Liver (tissue), 9 donors: ENCODE data around the gene D2HGDH. TPM values are rescaled to one million over a fixed set of nuclear protein-coding genes. Genes with fewer than 3 reads are reported as not detected.

Experiments used
- DNase-seq: peaks from one replicate; pipeline ENCODE4 v3.0.0-alpha.2; 2017; ENCODE audit warnings: low spot score
- H3K27ac ChIP-seq, 2 donors: one replicate each; pipeline ENCODE4 v1.7.0; 2013; ENCODE audit warnings: inconsistent platforms in 2 of 2, low read length in 2 of 2, control low read depth in 1 of 2, low read depth in 1 of 2, mild to moderate bottlenecking in 1 of 2
- H3K27me3 ChIP-seq, 4 donors: one replicate each; pipeline versions ENCODE4 v1.6.1 to v1.7.0; 2013; ENCODE audit warnings: low read length in 3 of 4, inconsistent platforms in 1 of 4, mild to moderate bottlenecking in 1 of 4, moderate library complexity in 1 of 4; ENCODE audit not compliant: control insufficient read depth in 4 of 4, insufficient read depth in 4 of 4
- H3K36me3 ChIP-seq, 4 donors: one replicate each; pipeline versions ENCODE4 v1.6.1 to v1.7.0; 2013; ENCODE audit warnings: low read length in 3 of 4, mild to moderate bottlenecking in 3 of 4, low read depth in 1 of 4, moderate library complexity in 1 of 4; ENCODE audit not compliant: control insufficient read depth in 4 of 4, insufficient read depth in 3 of 4
- H3K4me1 ChIP-seq, 4 donors: one replicate each; pipeline versions ENCODE4 v1.6.1 to v1.7.0; 2013; ENCODE audit warnings: low read length in 3 of 4, mild to moderate bottlenecking in 3 of 4, moderate library complexity in 1 of 4; ENCODE audit not compliant: control insufficient read depth in 4 of 4, insufficient read depth in 4 of 4
- H3K4me3 ChIP-seq, 3 donors: one replicate each; pipeline versions ENCODE4 v1.6.1 to v1.7.0; 2013; ENCODE audit warnings: low read length in 3 of 3, control low read depth in 1 of 3, low read depth in 1 of 3, mild to moderate bottlenecking in 1 of 3
- H3K9ac ChIP-seq, 2 donors: one replicate each; pipeline ENCODE4 v1.7.0; 2013; ENCODE audit warnings: low read length in 2 of 2, mild to moderate bottlenecking in 2 of 2, moderate library complexity in 2 of 2, control low read depth in 1 of 2, low read depth in 1 of 2
- H3K9me3 ChIP-seq, 4 donors: one replicate each; pipeline versions ENCODE4 v1.6.1 to v1.7.0; 2013; ENCODE audit warnings: low read length in 3 of 4; ENCODE audit not compliant: control insufficient read depth in 4 of 4
- EGR1 ChIP-seq, 2 donors: IDR thresholded peaks; 2 replicates each; pipeline ENCODE4 v1.6.1; 2016 to 2018; ENCODE audit warnings: antibody characterized with exemption in 2 of 2, low read depth in 2 of 2
- FOXA1 ChIP-seq: IDR thresholded peaks from 2 replicates; pipeline ENCODE4 v1.6.1; 2016; ENCODE audit warnings: antibody characterized with exemption
- FOXA2 ChIP-seq: IDR thresholded peaks from 2 replicates; pipeline ENCODE4 v1.6.1; 2016; ENCODE audit warnings: antibody characterized with exemption
- GABPA ChIP-seq, 2 donors: IDR thresholded peaks in 1 of 2; conservative IDR thresholded peaks in 1 of 2; 2 replicates each; pipeline ENCODE4 v1.6.1; 2016; ENCODE audit warnings: antibody characterized with exemption in 2 of 2, mild to moderate bottlenecking in 1 of 2, moderate library complexity in 1 of 2
- HNF4A ChIP-seq, 2 donors: conservative IDR thresholded peaks; 2 replicates each; pipeline ENCODE4 v1.6.1; 2016; ENCODE audit warnings: antibody characterized with exemption in 2 of 2, mild to moderate bottlenecking in 2 of 2
- HNF4G ChIP-seq: IDR thresholded peaks from 2 replicates; pipeline ENCODE4 v1.6.1; 2016; ENCODE audit warnings: antibody characterized with exemption
- JUND ChIP-seq, 2 donors: IDR thresholded peaks; 2 replicates each; pipeline ENCODE4 v1.6.1; 2016; ENCODE audit warnings: antibody characterized with exemption in 2 of 2
- NR2F2 ChIP-seq: IDR thresholded peaks from 2 replicates; pipeline ENCODE4 v1.6.1; 2016; ENCODE audit warnings: antibody characterized with exemption
- RAD21 ChIP-seq, 2 donors: IDR thresholded peaks; 2 replicates each; pipeline ENCODE4 v1.6.1; 2016; ENCODE audit warnings: antibody characterized with exemption in 2 of 2, mild to moderate bottlenecking in 2 of 2
- RXRA ChIP-seq, 2 donors: IDR thresholded peaks; 2 replicates each; pipeline ENCODE4 v1.6.1; 2017 to 2018; ENCODE audit warnings: antibody characterized with exemption in 2 of 2, mild to moderate bottlenecking in 1 of 2
- SP1 ChIP-seq: IDR thresholded peaks from 2 replicates; pipeline ENCODE4 v1.6.1; 2018; ENCODE audit warnings: antibody characterized with exemption, mild to moderate bottlenecking
- TAF1 ChIP-seq: conservative IDR thresholded peaks from 2 replicates; pipeline ENCODE4 v1.6.1; 2016; ENCODE audit warnings: antibody characterized with exemption, mild to moderate bottlenecking
- YY1 ChIP-seq: IDR thresholded peaks from 2 replicates; pipeline ENCODE4 v1.6.1; 2016; ENCODE audit warnings: antibody characterized with exemption, mild to moderate bottlenecking
- WGBS: extraction: QIAGEN DNeasy Blood & Tissue Kit; methylation state at CpG from one replicate; pipeline ENCODE4 v1.1.7; 2013; 5-methylcytosine and 5-hydroxymethylcytosine counted together
- polyA plus RNA-seq, 2 donors: library from polyadenylated mRNA; stranded (reverse) in 1 of 2; unstranded in 1 of 2; fragments of 200-250 nt in 1 of 2; fragments of >200 nt in 1 of 2; fragmentation: Nextera tagmentation in 1 of 2; extraction: Ambion mirVana in 1 of 2; gene quantifications; one replicate each; pipeline versions ENCODE4 v1.2.1 to v1.2.3, GENCODE V29; 2013 to 2015
- total RNA-seq, 2 donors: library from RNA; depleted of rRNA; stranded (reverse); fragments of >200 nt; gene quantifications; one replicate each; pipeline ENCODE4 v1.2.3, GENCODE V29; 2014
- TF ChIP-seq, protein P1 (sequence below): fragments of 150-350 bp; IDR thresholded peaks from 2 replicates; pipeline ENCODE4 v1.5.1; 2017; ENCODE audit warnings: improper control_type of control experiment, low read depth, low read length; ENCODE audit not compliant: missing input control
- TF ChIP-seq, protein P2 (sequence below): IDR thresholded peaks from 2 replicates; pipeline ENCODE4 v1.6.1; 2016; ENCODE audit warnings: antibody characterized with exemption
- TF ChIP-seq, protein P3 (sequence below): IDR thresholded peaks from 2 replicates; pipeline ENCODE4 v1.6.1; 2016; ENCODE audit warnings: antibody characterized with exemption
- TF ChIP-seq, protein P4 (sequence below): IDR thresholded peaks from 2 replicates; pipeline ENCODE4 v1.6.1; 2016; ENCODE audit warnings: antibody characterized with exemption
- TF ChIP-seq, protein P5 (sequence below): IDR thresholded peaks from 2 replicates; pipeline ENCODE4 v1.6.1; 2016; ENCODE audit warnings: antibody characterized with exemption, mild to moderate bottlenecking
- donor health status: healthy.
- donor health status: healthy.
- donor health status: healthy.
- donor health status: healthy.
- donor health status: healthy.

Gene D2HGDH
- total and polyA plus RNA-seq, 4 donors, result 6.4 to 25.0 (median 13.5) TPM

DNA sequence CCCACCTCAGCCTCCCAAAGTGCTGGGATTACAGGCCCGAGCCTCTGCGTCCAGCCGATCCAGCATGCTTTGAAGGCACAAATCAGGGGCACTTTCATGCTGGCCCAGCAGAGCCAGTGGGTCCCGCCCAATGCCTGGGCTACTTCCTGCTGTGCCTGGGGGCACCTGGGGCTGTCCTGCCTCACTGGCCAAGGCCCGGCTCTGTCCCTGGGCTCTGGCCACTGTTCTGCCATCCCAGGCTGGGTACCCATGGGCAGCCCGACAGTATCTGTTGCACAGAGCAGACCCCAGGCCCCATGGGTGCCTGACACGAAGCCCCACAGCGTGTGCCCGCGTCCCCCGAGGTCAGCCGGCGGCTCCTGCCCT lies 35.4 kb downstream of the D2HGDH start (continued):
- TF ChIP-seq YY1, result no peak

DNA sequence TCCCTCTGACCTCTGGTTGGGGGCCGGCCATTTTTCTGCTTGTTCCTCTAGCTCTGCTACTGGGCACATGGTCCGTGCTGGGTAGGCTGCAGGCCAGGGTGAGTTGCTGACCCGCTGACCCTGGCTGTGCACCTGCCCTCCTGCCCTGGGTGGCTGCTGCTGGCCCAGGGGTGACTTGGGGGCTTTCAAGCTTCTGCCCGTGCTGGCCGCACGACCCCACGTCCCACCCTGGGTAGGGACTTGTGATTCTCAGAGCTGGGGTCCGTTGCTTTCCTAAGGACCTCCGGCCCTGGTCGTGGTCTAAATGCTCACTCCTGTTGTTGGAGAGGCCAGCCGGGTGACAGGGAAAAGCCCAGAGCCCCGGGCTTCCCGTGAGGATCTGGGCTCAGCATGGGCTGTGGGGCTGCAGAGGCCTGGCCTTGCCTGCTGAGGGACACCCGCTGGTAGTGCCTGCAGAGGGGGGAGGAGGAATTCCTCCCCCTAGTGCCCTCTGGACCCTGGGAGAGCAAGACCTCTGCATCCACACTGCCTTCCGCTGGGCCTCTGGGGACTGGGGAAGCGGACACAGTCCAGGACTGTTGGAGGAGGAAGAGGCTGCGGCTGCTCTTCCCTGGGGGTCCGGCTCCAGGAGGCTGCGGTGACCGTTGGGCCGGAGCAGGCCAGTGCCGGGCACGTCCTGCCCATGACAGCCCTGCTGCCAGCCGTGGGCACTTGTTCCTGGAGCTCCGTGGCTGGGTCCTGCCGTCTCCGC lies 35.9 kb downstream of the D2HGDH start:
- Histone ChIP-seq H3K36me3 (peaks cover 0 to 3% (median 0%) of the 10 kb centered on the region in 4 donors), H3K9me3 (no peaks in the 10 kb centered on the region), H3K27ac (peak overlapping the region; percentile 21 to 46), H3K4me1 (peaks cover 19 to 51% (median 36%) of the 10 kb centered on the region in 4 donors), H3K27me3 (no peaks in the 10 kb centered on the region), H3K9ac (no peak overlapping the region), H3K4me3 (no peak overlapping the region)
- TF ChIP-seq, protein P1, sequence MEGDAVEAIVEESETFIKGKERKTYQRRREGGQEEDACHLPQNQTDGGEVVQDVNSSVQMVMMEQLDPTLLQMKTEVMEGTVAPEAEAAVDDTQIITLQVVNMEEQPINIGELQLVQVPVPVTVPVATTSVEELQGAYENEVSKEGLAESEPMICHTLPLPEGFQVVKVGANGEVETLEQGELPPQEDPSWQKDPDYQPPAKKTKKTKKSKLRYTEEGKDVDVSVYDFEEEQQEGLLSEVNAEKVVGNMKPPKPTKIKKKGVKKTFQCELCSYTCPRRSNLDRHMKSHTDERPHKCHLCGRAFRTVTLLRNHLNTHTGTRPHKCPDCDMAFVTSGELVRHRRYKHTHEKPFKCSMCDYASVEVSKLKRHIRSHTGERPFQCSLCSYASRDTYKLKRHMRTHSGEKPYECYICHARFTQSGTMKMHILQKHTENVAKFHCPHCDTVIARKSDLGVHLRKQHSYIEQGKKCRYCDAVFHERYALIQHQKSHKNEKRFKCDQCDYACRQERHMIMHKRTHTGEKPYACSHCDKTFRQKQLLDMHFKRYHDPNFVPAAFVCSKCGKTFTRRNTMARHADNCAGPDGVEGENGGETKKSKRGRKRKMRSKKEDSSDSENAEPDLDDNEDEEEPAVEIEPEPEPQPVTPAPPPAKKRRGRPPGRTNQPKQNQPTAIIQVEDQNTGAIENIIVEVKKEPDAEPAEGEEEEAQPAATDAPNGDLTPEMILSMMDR, result no peak
- TF ChIP-seq EGR1 (IDR thresholded peaks at IDR 0.05; ENCODE audit: low read depth in 2 of 2), result no peak
- TF ChIP-seq, protein P2, sequence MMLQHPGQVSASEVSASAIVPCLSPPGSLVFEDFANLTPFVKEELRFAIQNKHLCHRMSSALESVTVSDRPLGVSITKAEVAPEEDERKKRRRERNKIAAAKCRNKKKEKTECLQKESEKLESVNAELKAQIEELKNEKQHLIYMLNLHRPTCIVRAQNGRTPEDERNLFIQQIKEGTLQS, result no peak
- no peak for TF ChIP-seq JUND (IDR thresholded peaks at IDR 0.05)
- no peak for TF ChIP-seq FOXA2
- peak; percentile 70 to 77 for TF ChIP-seq HNF4A (conservative IDR thresholded peaks at IDR 0.05)
- TF ChIP-seq, protein P3, sequence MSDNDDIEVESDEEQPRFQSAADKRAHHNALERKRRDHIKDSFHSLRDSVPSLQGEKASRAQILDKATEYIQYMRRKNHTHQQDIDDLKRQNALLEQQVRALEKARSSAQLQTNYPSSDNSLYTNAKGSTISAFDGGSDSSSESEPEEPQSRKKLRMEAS, result peak; percentile 58
- TF ChIP-seq GABPA (IDR thresholded peaks at IDR 0.05 in 1 of 2, conservative IDR thresholded peaks at IDR 0.05 in 1 of 2), result peak in 1 of 2 donors; percentile 15
- no peak for TF ChIP-seq FOXA1
- peak; percentile 72 for TF ChIP-seq NR2F2
- TF ChIP-seq, protein P4, sequence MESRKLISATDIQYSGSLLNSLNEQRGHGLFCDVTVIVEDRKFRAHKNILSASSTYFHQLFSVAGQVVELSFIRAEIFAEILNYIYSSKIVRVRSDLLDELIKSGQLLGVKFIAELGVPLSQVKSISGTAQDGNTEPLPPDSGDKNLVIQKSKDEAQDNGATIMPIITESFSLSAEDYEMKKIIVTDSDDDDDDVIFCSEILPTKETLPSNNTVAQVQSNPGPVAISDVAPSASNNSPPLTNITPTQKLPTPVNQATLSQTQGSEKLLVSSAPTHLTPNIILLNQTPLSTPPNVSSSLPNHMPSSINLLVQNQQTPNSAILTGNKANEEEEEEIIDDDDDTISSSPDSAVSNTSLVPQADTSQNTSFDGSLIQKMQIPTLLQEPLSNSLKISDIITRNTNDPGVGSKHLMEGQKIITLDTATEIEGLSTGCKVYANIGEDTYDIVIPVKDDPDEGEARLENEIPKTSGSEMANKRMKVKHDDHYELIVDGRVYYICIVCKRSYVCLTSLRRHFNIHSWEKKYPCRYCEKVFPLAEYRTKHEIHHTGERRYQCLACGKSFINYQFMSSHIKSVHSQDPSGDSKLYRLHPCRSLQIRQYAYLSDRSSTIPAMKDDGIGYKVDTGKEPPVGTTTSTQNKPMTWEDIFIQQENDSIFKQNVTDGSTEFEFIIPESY, result no peak
- TF ChIP-seq RAD21 (IDR thresholded peaks at IDR 0.05), result peak in 1 of 2 donors; percentile 34
- TF ChIP-seq HNF4G, result no peak
- peak; percentile 92 for TF ChIP-seq YY1
- peak; percentile 60 for TF ChIP-seq SP1
- peak; percentile 78 to 82 for TF ChIP-seq RXRA (IDR thresholded peaks at IDR 0.05)
- TF ChIP-seq, protein P5, sequence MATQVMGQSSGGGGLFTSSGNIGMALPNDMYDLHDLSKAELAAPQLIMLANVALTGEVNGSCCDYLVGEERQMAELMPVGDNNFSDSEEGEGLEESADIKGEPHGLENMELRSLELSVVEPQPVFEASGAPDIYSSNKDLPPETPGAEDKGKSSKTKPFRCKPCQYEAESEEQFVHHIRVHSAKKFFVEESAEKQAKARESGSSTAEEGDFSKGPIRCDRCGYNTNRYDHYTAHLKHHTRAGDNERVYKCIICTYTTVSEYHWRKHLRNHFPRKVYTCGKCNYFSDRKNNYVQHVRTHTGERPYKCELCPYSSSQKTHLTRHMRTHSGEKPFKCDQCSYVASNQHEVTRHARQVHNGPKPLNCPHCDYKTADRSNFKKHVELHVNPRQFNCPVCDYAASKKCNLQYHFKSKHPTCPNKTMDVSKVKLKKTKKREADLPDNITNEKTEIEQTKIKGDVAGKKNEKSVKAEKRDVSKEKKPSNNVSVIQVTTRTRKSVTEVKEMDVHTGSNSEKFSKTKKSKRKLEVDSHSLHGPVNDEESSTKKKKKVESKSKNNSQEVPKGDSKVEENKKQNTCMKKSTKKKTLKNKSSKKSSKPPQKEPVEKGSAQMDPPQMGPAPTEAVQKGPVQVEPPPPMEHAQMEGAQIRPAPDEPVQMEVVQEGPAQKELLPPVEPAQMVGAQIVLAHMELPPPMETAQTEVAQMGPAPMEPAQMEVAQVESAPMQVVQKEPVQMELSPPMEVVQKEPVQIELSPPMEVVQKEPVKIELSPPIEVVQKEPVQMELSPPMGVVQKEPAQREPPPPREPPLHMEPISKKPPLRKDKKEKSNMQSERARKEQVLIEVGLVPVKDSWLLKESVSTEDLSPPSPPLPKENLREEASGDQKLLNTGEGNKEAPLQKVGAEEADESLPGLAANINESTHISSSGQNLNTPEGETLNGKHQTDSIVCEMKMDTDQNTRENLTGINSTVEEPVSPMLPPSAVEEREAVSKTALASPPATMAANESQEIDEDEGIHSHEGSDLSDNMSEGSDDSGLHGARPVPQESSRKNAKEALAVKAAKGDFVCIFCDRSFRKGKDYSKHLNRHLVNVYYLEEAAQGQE, result no peak
- TF ChIP-seq TAF1, result no peak
- DNase-seq, result peak; percentile 57
- 33% methylated on average over 27 of the region's 27 CpGs for WGBS
